A673 (cell line): ENCODE measurements around the gene NHLRC4. TPM values are rescaled to one million over a fixed set of nuclear protein-coding genes. Genes with fewer than 3 reads are reported as not detected.

Experiments
- BruUV-seq: library from RNA; stranded (reverse); fragments of 400-500 nt; replicated peaks from 2 replicates; lab custom pipeline; 2021; lab: Mats Ljungman, UMichigan
- CTCF ChIA-PET: fragments of 300-600 bp; sonication (Branson Sonifier 250); formaldehyde crosslinking; loops from one replicate; lab custom pipeline; 2022; ENCODE audit warnings: antibody characterized with exemption; lab: Charles Lee
- POLR2A ChIA-PET: fragments of 300-600 bp; sonication (Branson Sonifier 250); formaldehyde crosslinking; loops from one replicate; lab custom pipeline; 2022; ENCODE audit warnings: antibody characterized with exemption; ENCODE audit not compliant: low non-redundant PET; lab: Charles Lee
- DNase-seq: peaks from one replicate; pipeline ENCODE4 v3.0.0-alpha.2; 2015; ENCODE audit warnings: low spot score
- H3K27ac ChIP-seq: fragments of 200-600 bp; sonication (generic); 2 replicates; pipeline ENCODE4 v1.5.1; 2016; ENCODE audit warnings: mixed run types, low read depth, mild to moderate bottlenecking, mixed read lengths, antibody characterized with exemption, low read length; ENCODE audit not compliant: poor library complexity, severe bottlenecking
- H3K27me3 ChIP-seq: fragments of 200-600 bp; sonication (generic); replicated peaks from 2 replicates; pipeline ENCODE4 v1.6.1; 2017; ENCODE audit warnings: mixed run types, low read depth, mild to moderate bottlenecking, mixed read lengths, antibody characterized with exemption, low read length; ENCODE audit not compliant: insufficient read depth, poor library complexity
- H3K36me3 ChIP-seq: fragments of 200-600 bp; sonication (generic); 2 replicates; pipeline ENCODE4 v1.6.1; 2016; ENCODE audit warnings: mixed run types, mild to moderate bottlenecking, mixed read lengths, antibody characterized with exemption, low read length; ENCODE audit not compliant: insufficient read depth, poor library complexity, severe bottlenecking
- H3K4me1 ChIP-seq: fragments of 200-600 bp; sonication (generic); 2 replicates; pipeline ENCODE4 v1.6.1; 2017; ENCODE audit warnings: mixed run types, mild to moderate bottlenecking, mixed read lengths, antibody characterized with exemption, low read length; ENCODE audit not compliant: insufficient read depth, poor library complexity, severe bottlenecking
- H3K4me3 ChIP-seq: fragments of 200-600 bp; sonication (generic); 2 replicates; pipeline ENCODE4 v1.5.1; 2016; ENCODE audit warnings: low read depth, mixed run types, mild to moderate bottlenecking, mixed read lengths, low read length; ENCODE audit not compliant: poor library complexity, severe bottlenecking
- H3K9me3 ChIP-seq: fragments of 200-600 bp; sonication (generic); 2 replicates; pipeline ENCODE4 v1.6.1; 2016; ENCODE audit warnings: mixed run types, low read depth, mild to moderate bottlenecking, mixed read lengths, antibody characterized with exemption, low read length; ENCODE audit not compliant: poor library complexity, severe bottlenecking
- EZH2 ChIP-seq: fragments of 200-600 bp; sonication (generic); IDR thresholded peaks from 2 replicates; pipeline ENCODE4 v1.6.1; 2017; ENCODE audit warnings: borderline replicate concordance, low read depth, mild to moderate bottlenecking, mixed read lengths, antibody characterized with exemption, low read length; ENCODE audit not compliant: poor library complexity, severe bottlenecking
- intact Hi-C: fragments of 100-400 bp; cut with micrococcal nuclease; formaldehyde crosslinking; loops from one replicate; pipeline ENCODE4 v1.10.0; 2022; ENCODE audit not compliant: unreplicated experiment
- total RNA-seq: library from RNA; stranded (reverse); gene quantifications from 2 replicates; pipeline ENCODE4 v1.2.3, GENCODE V29; 2021
- TF ChIP-seq, protein P1 (sequence below): fragments of 300-800, 200-600 bp; sonication (generic); conservative IDR thresholded peaks from 2 replicates; pipeline ENCODE4 v1.5.1; 2017; ENCODE audit warnings: low read depth, mild to moderate bottlenecking, antibody characterized with exemption, low read length, moderate library complexity, mixed read lengths

NHLRC4 gene
- total RNA-seq, 1 experiment from 2014 or later, result 0.21 TPM

DNA sequence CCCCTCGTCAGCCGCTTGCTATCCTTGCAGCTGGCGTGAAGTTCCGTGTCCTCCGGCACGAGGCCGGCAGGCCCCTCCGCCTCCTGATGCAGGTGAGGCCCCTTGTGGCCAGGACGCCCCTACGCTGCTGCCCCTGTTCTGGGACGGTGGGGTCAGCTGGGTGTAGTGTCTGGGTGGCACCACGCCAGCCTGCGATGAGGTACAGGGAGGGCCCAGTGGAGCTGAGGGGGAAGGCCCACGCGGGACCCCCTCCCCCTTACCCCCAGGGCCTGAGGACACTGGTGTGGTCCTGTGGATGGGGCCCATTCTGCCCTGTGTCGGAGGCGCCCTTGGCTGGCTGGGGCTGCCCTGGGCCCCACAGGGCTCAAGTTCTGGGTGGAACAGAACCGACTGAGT is 15.4 kb downstream of the NHLRC4 start:
- intact Hi-C loops, result no loop called here
- POLR2A ChIA-PET, result no interaction called here
- TF ChIP-seq, protein P1, sequence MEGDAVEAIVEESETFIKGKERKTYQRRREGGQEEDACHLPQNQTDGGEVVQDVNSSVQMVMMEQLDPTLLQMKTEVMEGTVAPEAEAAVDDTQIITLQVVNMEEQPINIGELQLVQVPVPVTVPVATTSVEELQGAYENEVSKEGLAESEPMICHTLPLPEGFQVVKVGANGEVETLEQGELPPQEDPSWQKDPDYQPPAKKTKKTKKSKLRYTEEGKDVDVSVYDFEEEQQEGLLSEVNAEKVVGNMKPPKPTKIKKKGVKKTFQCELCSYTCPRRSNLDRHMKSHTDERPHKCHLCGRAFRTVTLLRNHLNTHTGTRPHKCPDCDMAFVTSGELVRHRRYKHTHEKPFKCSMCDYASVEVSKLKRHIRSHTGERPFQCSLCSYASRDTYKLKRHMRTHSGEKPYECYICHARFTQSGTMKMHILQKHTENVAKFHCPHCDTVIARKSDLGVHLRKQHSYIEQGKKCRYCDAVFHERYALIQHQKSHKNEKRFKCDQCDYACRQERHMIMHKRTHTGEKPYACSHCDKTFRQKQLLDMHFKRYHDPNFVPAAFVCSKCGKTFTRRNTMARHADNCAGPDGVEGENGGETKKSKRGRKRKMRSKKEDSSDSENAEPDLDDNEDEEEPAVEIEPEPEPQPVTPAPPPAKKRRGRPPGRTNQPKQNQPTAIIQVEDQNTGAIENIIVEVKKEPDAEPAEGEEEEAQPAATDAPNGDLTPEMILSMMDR, result no peak
- no peak for TF ChIP-seq EZH2
- H3K4me1 ChIP-seq, result peaks cover 19% of the 10 kb centered on the region
- H3K27me3 ChIP-seq, result no peaks in the 10 kb centered on the region
- no peak overlapping the region for H3K27ac ChIP-seq
- no peak for DNase-seq
- CTCF ChIA-PET, result interaction anchor here (0.5 kb wide), 1 partner anchor 16 kb away, joined by 3 read pairs; no protein-coding TSS in a partner anchor
- H3K9me3 ChIP-seq, result no peaks in the 10 kb centered on the region
- BruUV-seq, result no TSS peak
- no peak overlapping the region for H3K4me3 ChIP-seq
- no peaks in the 10 kb centered on the region for H3K36me3 ChIP-seq

DNA sequence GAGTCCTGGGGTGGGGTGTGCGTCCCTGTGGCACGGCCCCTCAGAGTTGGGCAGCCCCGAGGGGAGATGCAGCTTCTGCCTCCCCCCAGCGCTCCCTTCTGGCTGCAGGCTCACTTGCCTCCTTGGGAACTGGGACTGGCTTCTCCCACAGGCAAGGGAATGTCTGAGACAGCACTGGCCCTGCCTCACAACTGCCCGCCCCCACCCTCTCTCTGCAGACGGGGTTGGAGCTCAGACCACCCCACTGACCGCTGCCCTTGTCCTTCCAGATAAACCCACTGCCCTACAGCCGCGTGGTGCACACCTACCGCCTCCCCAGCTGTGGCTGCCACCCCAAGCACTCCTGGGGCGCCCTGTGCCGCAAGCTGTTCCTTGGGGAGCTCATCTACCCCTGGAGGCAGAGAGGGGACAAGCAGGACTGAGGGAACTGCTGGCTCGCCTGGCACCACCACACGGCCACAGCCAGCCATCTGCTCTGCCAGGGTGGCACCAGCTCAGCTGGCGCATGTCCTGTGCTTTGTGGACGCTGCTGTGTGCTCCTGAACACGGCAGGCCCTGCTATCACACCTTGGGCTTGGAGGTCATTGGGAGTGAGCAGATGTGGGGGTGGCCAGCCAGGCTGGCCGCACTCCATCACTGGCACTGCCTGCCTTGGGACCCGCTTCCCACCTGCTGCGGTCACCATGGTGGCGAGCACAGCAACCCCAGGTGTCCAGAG is 16.0 kb downstream of the NHLRC4 start:
- no peak overlapping the region for H3K4me3 ChIP-seq
- H3K4me1 ChIP-seq, result peaks cover 25% of the 10 kb centered on the region
- DNase-seq, result no peak
- TF ChIP-seq, protein P1, result no peak
- no peak for TF ChIP-seq EZH2
- intact Hi-C loops, result no loop called here
- ChIA-PET POLR2A (no interaction called here), CTCF (interaction anchor here (0.5 kb wide), 1 partner anchor 16 kb away, joined by 3 read pairs; no protein-coding TSS in a partner anchor)
- no peak overlapping the region for H3K27ac ChIP-seq
- BruUV-seq, result no TSS peak
- H3K36me3 ChIP-seq, result no peaks in the 10 kb centered on the region
- no peaks in the 10 kb centered on the region for H3K9me3 ChIP-seq
- no peaks in the 10 kb centered on the region for H3K27me3 ChIP-seq

DNA sequence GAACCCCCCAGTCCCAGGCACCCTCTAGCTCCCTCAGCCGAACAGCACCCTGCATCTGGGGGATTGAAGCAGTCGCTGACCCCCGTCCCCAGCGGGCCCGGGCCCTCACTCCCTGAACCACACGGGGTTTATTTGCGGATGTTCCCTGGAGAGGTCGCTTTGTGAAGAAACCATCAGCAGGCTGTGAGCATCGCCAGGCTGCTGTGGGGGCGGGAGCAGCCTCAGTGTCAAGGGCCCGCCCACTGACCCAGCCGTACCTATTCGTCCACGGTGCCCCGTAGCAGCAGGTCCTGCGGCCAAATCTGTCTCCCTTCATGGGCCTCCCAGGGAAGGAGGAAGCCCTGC is 16.6 kb downstream of the NHLRC4 start:
- no peak for DNase-seq
- Histone ChIP-seq H3K27me3 (no peaks in the 10 kb centered on the region), H3K4me1 (peaks cover 28% of the 10 kb centered on the region), H3K9me3 (no peaks in the 10 kb centered on the region), H3K27ac (no peak overlapping the region), H3K4me3 (no peak overlapping the region), H3K36me3 (no peaks in the 10 kb centered on the region)
- POLR2A ChIA-PET, result no interaction called here
- BruUV-seq, result no TSS peak
- TF ChIP-seq, protein P1, result no peak
- TF ChIP-seq EZH2, result no peak
- CTCF ChIA-PET, result no interaction called here
- intact Hi-C loops, result no loop called here
